IPS-20b (cell line): ENCODE data around the gene HEYL.
A peak's percentile ranks its signal among the peaks of the same experiment; 100 is the strongest.

Experiments used
- H3K27ac ChIP-seq: one replicate; pipeline ENCODE4 v1.5.1; 2013; ENCODE audit warnings: low read length
- H3K27me3 ChIP-seq: 2 replicates; pipeline ENCODE4 v1.6.1; 2013; ENCODE audit warnings: mild to moderate bottlenecking, low read length, inconsistent platforms; ENCODE audit not compliant: insufficient read depth
- H3K36me3 ChIP-seq: 2 replicates; pipeline ENCODE4 v1.6.1; 2013; ENCODE audit warnings: low read depth, mild to moderate bottlenecking, inconsistent platforms, low read length, moderate library complexity; ENCODE audit not compliant: insufficient read depth
- H3K4me1 ChIP-seq: 2 replicates; pipeline ENCODE4 v1.6.1; 2013; ENCODE audit warnings: mild to moderate bottlenecking, control low read depth, inconsistent platforms, low read length, moderate library complexity; ENCODE audit not compliant: insufficient read depth
- H3K4me3 ChIP-seq: 2 replicates; pipeline ENCODE4 v1.5.1; 2013; ENCODE audit warnings: mild to moderate bottlenecking, low read length, inconsistent platforms
- H3K9ac ChIP-seq: 2 replicates; pipeline ENCODE4 v1.6.1; 2013; ENCODE audit warnings: low read depth, mild to moderate bottlenecking, inconsistent platforms, low read length, moderate library complexity
- H3K9me3 ChIP-seq: 2 replicates; pipeline ENCODE4 v1.6.1; 2013; ENCODE audit warnings: mild to moderate bottlenecking, low read depth, low read length, inconsistent platforms; ENCODE audit not compliant: insufficient read depth

Gene HEYL

GRCh38 chr1:39635205-39635870 lies 4.1 kb downstream of the HEYL start:
- Histone ChIP-seq H3K27ac (no peak overlapping the region), H3K4me1 (peaks cover 7% of the 10 kb centered on the region; the same call in 1 of the 2 replicates), H3K4me3 (no peak overlapping the region), H3K9me3 (no peaks in the 10 kb centered on the region), H3K27me3 (peaks cover 95% of the 10 kb centered on the region), H3K36me3 (no peaks in the 10 kb centered on the region), H3K9ac (no peak overlapping the region)

- Histone ChIP-seq H3K9ac (no peak overlapping the region), H3K27ac (no peak overlapping the region), H3K27me3 (peaks cover 92% of the 10 kb centered on the region), H3K9me3 (no peaks in the 10 kb centered on the region), H3K4me1 (peaks cover 7% of the 10 kb centered on the region; the same call in 1 of the 2 replicates), H3K4me3 (peak overlapping the region; percentile 54; the same call in 1 of the 2 replicates), H3K36me3 (no peaks in the 10 kb centered on the region)
Observed at GRCh38 chr1:39633422-39633821, 6.0 kb downstream of the HEYL start.

- Histone ChIP-seq H3K9ac (no peak overlapping the region), H3K4me1 (peaks cover 7% of the 10 kb centered on the region; the same call in 1 of the 2 replicates), H3K27ac (no peak overlapping the region), H3K4me3 (peak overlapping the region; percentile 54; the same call in 1 of the 2 replicates), H3K36me3 (no peaks in the 10 kb centered on the region), H3K9me3 (no peaks in the 10 kb centered on the region), H3K27me3 (peaks cover 88% of the 10 kb centered on the region)
Observed at GRCh38 chr1:39632682-39633417, 6.6 kb downstream of the HEYL start.

GRCh38 chr1:39632323-39632681 lies 7.1 kb downstream of the HEYL start:
- H3K9ac ChIP-seq, result no peak overlapping the region
- no peaks in the 10 kb centered on the region for H3K36me3 ChIP-seq
- no peaks in the 10 kb centered on the region for H3K9me3 ChIP-seq
- peaks cover 7% of the 10 kb centered on the region; the same call in 1 of the 2 replicates for H3K4me1 ChIP-seq
- peak overlapping the region; percentile 35; the same call in 1 of the 2 replicates for H3K4me3 ChIP-seq
- peaks cover 88% of the 10 kb centered on the region for H3K27me3 ChIP-seq
- no peak overlapping the region for H3K27ac ChIP-seq

- Histone ChIP-seq H3K4me1 (peaks cover 7% of the 10 kb centered on the region; the same call in 1 of the 2 replicates), H3K9me3 (no peaks in the 10 kb centered on the region), H3K27ac (no peak overlapping the region), H3K27me3 (peaks cover 88% of the 10 kb centered on the region), H3K36me3 (no peaks in the 10 kb centered on the region), H3K9ac (no peak overlapping the region), H3K4me3 (no peak overlapping the region)
Observed at GRCh38 chr1:39631361-39632322, 7.8 kb downstream of the HEYL start.

- Histone ChIP-seq H3K27me3 (peaks cover 90% of the 10 kb centered on the region), H3K4me1 (no peaks in the 10 kb centered on the region), H3K9me3 (no peaks in the 10 kb centered on the region), H3K4me3 (no peak overlapping the region), H3K9ac (no peak overlapping the region), H3K27ac (no peak overlapping the region), H3K36me3 (no peaks in the 10 kb centered on the region)
Observed at GRCh38 chr1:39628807-39629350, 10.6 kb downstream of the HEYL start.

DNA sequence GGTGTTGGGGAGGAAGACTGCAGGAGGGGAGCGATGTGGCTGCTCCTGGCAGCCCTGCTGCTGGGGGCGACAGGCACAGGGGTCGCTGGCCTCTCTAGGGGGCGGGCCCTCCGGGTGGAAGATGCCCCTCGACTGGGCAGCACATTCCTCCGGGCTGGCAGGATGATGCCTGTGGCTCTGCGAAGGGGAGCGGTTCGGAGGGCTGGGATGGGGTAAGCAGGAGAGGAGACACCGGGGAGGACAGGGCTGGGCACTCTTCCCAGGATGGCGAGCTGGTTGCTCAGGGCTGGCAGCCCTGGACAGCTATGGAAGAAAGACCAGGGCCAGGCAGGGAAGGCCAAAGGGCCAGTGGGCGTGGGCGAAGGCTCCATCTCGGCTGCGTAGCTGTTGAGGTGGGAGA lies 12.8 kb downstream of the HEYL start:
- no peaks in the 10 kb centered on the region for H3K36me3 ChIP-seq

GRCh38 chr1:39625462-39626273 lies 13.8 kb downstream of the HEYL start:
- Histone ChIP-seq H3K9ac (no peak overlapping the region), H3K27me3 (peaks cover 76% of the 10 kb centered on the region), H3K9me3 (no peaks in the 10 kb centered on the region), H3K4me1 (no peaks in the 10 kb centered on the region), H3K4me3 (no peak overlapping the region), H3K27ac (no peak overlapping the region), H3K36me3 (no peaks in the 10 kb centered on the region)

More for the DNA sequence above, 12.8 kb downstream of the HEYL start:
- no peaks in the 10 kb centered on the region for H3K4me1 ChIP-seq
- no peak overlapping the region for H3K27ac ChIP-seq
- H3K4me3 ChIP-seq, result no peak overlapping the region
- peaks cover 83% of the 10 kb centered on the region for H3K27me3 ChIP-seq
- H3K9me3 ChIP-seq, result no peaks in the 10 kb centered on the region
- H3K9ac ChIP-seq, result no peak overlapping the region

DNA sequence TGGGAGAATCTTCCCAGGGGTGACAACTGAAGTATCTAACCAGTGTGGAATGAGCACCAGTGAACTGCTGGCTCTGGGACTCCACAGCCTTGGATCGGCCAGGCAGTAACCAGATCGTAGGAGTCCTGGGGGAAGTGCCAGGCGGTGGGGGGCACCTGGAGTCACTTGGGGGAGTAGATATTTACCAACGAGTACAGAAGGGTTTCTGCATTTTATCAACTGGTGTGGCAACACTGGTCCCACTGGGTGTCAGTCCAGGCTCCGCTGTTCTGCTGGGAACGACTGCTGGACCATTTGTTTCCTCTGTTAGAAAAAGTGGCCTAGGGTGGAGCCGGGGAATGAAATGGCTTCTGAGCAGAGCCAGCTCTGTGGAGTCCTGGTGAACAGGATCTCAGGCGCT lies 14.4 kb downstream of the HEYL start:
- Histone ChIP-seq H3K27me3 (peaks cover 72% of the 10 kb centered on the region), H3K4me3 (no peak overlapping the region), H3K4me1 (no peaks in the 10 kb centered on the region), H3K36me3 (no peaks in the 10 kb centered on the region), H3K9me3 (no peaks in the 10 kb centered on the region), H3K9ac (no peak overlapping the region), H3K27ac (no peak overlapping the region)

- Histone ChIP-seq H3K4me3 (no peak overlapping the region), H3K36me3 (no peaks in the 10 kb centered on the region), H3K27ac (no peak overlapping the region), H3K9me3 (no peaks in the 10 kb centered on the region), H3K27me3 (peaks cover 68% of the 10 kb centered on the region; the same call in 1 of the 2 replicates), H3K9ac (no peak overlapping the region), H3K4me1 (no peaks in the 10 kb centered on the region)
Observed at GRCh38 chr1:39623053-39623452, 16.4 kb downstream of the HEYL start.
